Common myeloid progenitor, CD34-positive (primary cell): Measurements from ENCODE around the gene RBP3.

Experiments used
- CTCF ChIA-PET: fragments of 350-600 bp; sonication (Branson Sonifier 250); formaldehyde crosslinking; loops from one replicate; lab custom pipeline; 2021; ENCODE audit warnings: antibody characterized with exemption; lab: Charles Lee
- POLR2A ChIA-PET: fragments of 350-600 bp; sonication (Branson Sonifier 250); formaldehyde crosslinking; loops from one replicate; lab custom pipeline; 2021; ENCODE audit warnings: antibody characterized with exemption; lab: Charles Lee
- DNase-seq, 3 donors: peaks; one replicate each; pipeline versions ENCODE4 v3.0.0 to v3.0.0-alpha.2; 2013
- H3K27ac ChIP-seq, 2 experiments: 1 replicate in 1 of 2; 2 replicates in 1 of 2; pipeline ENCODE4 v1.7.0; 2013; ENCODE audit warnings: inconsistent platforms in 2 of 2, low read length in 2 of 2, mild to moderate bottlenecking in 2 of 2, low read depth in 1 of 2, moderate library complexity in 1 of 2; ENCODE audit not compliant: severe bottlenecking in 2 of 2, insufficient read depth in 1 of 2, poor library complexity in 1 of 2
- H3K27me3 ChIP-seq, 5 experiments: replicated peaks in 2 of 5; 1 replicate in 3 of 5; 2 replicates in 2 of 5; pipeline versions ENCODE4 v1.6.1 to v1.7.0; 2013; ENCODE audit warnings: low read length in 4 of 5, mild to moderate bottlenecking in 2 of 5, moderate library complexity in 2 of 5, inconsistent platforms in 1 of 5; ENCODE audit not compliant: insufficient read depth in 5 of 5, control insufficient read depth in 4 of 5
- H3K36me3 ChIP-seq, 4 experiments: 1 replicate in 2 of 4; 2 replicates in 2 of 4; pipeline versions ENCODE4 v1.6.1 to v1.7.0; 2013; ENCODE audit warnings: low read length in 3 of 4, control low read depth in 1 of 4, mild to moderate bottlenecking in 1 of 4; ENCODE audit not compliant: control insufficient read depth in 4 of 4, insufficient read depth in 4 of 4
- H3K4me1 ChIP-seq, 4 experiments: 1 replicate in 3 of 4; 2 replicates in 1 of 4; pipeline versions ENCODE4 v1.6.1 to v1.7.1; 2013; ENCODE audit warnings: low read length in 3 of 4, mild to moderate bottlenecking in 3 of 4, control low read depth in 1 of 4, inconsistent platforms in 1 of 4, moderate library complexity in 1 of 4; ENCODE audit not compliant: control insufficient read depth in 4 of 4, insufficient read depth in 4 of 4; ENCODE audit errors: control extremely low read depth in 1 of 4
- H3K4me3 ChIP-seq, 7 experiments: 1 replicate in 4 of 7; 2 replicates in 3 of 7; pipeline versions ENCODE4 v1.5.1 to v1.7.0; 2013; ENCODE audit warnings: mild to moderate bottlenecking in 7 of 7, low read length in 6 of 7, moderate library complexity in 6 of 7, inconsistent platforms in 2 of 7, low read depth in 2 of 7, control low read depth in 1 of 7; ENCODE audit not compliant: insufficient read depth in 4 of 7, control insufficient read depth in 1 of 7; ENCODE audit errors: extremely low read depth in 1 of 7
- H3K9me3 ChIP-seq, 5 experiments: 1 replicate in 4 of 5; 2 replicates in 1 of 5; pipeline versions ENCODE4 v1.6.1 to v1.7.1; 2013; ENCODE audit warnings: low read length in 4 of 5, mild to moderate bottlenecking in 2 of 5, inconsistent platforms in 1 of 5, low read depth in 1 of 5, moderate library complexity in 1 of 5; ENCODE audit not compliant: control insufficient read depth in 4 of 5, insufficient read depth in 2 of 5; ENCODE audit errors: control extremely low read depth in 1 of 5
- WGBS: methylation state at CpG from one replicate; pipeline ENCODE4 v1.1.5; 2013; ENCODE audit not compliant: insufficient coverage; 5-methylcytosine and 5-hydroxymethylcytosine counted together

RBP3 gene

GRCh38 chr10:47310090-47310505 is 38.1 kb upstream of the RBP3 start:
- no peak overlapping the region for H3K27ac ChIP-seq
- H3K4me1 ChIP-seq = peaks cover 0 to 32% (median 12%) of the 10 kb centered on the region in 4 experiments
- H3K36me3 ChIP-seq = no peaks in the 10 kb centered on the region
- H3K9me3 ChIP-seq = no peaks in the 10 kb centered on the region
- H3K4me3 ChIP-seq = no peak overlapping the region
- POLR2A ChIA-PET = no interaction called here
- WGBS = 97% methylated on average over 33 of the region's 37 CpGs
- H3K27me3 ChIP-seq = peaks cover 0 to 10% (median 0%) of the 10 kb centered on the region in 5 experiments
- DNase-seq = no peak
- CTCF ChIA-PET = interaction anchor here (1.9 to 9.9 kb wide), 3 partner anchors 250 to 317 kb away, joined by 7 to 183 read pairs (median 8); no protein-coding TSS in a partner anchor

- peak; percentile 26 to 83 (median 73) for DNase-seq
- H3K4me3 ChIP-seq = no peak overlapping the region
- CTCF ChIA-PET = interaction anchor here (0.6 to 9.9 kb wide), 31 partner anchors 10 to 319 kb away, joined by 3 to 183 read pairs (median 4); no protein-coding TSS in a partner anchor
- no peaks in the 10 kb centered on the region for H3K36me3 ChIP-seq
- POLR2A ChIA-PET = no interaction called here
- 72% methylated on average over 10 of the region's 10 CpGs for WGBS
- peaks cover 0 to 19% (median 6%) of the 10 kb centered on the region in 4 experiments for H3K4me1 ChIP-seq
- peaks cover 0 to 5% (median 0%) of the 10 kb centered on the region in 5 experiments for H3K27me3 ChIP-seq
- no peak overlapping the region for H3K27ac ChIP-seq
- H3K9me3 ChIP-seq = no peaks in the 10 kb centered on the region
Observed at GRCh38 chr10:47311193-47311931, 36.8 kb upstream of the RBP3 start.

- H3K4me3 ChIP-seq = no peak overlapping the region
- peaks cover 0 to 13% (median 3%) of the 10 kb centered on the region in 4 experiments for H3K4me1 ChIP-seq
- H3K9me3 ChIP-seq = no peaks in the 10 kb centered on the region
- ChIA-PET CTCF (interaction anchor here (0.7 to 9.9 kb wide), 32 partner anchors 9 to 319 kb away, joined by 3 to 183 read pairs (median 4); partner anchors contain the start of gene GDF2), POLR2A (no interaction called here)
- 21% methylated on average over 17 of the region's 20 CpGs for WGBS
- DNase-seq = peak; percentile 77 to 85 (median 83)
- no peaks in the 10 kb centered on the region for H3K36me3 ChIP-seq
- H3K27ac ChIP-seq = no peak overlapping the region
- H3K27me3 ChIP-seq = peaks cover 0 to 5% (median 0%) of the 10 kb centered on the region in 5 experiments
Observed at GRCh38 chr10:47311932-47312662, 36.1 kb upstream of the RBP3 start.

DNA sequence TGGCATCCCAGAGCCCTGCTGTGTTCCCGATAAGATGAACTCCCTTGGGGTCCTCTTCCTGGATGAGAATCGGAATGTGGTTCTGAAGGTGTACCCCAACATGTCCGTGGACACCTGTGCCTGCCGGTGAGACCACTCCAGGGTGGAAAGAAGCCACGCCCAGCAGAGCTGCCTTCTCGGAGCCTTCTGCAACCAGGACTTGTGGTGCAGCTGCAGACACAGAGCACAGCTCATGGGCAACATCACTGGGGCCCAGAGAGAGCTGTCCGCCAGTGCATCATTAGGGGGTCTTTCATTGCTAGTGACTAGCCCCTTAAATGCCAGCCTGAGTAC is 35.5 kb upstream of the RBP3 start:
- CTCF ChIA-PET = interaction anchor here (0.8 to 9.9 kb wide), 23 partner anchors 10 to 320 kb away, joined by 3 to 183 read pairs (median 6); partner anchors contain the start of gene GDF2
- no peaks in the 10 kb centered on the region for H3K36me3 ChIP-seq
- POLR2A ChIA-PET = no interaction called here

DNA sequence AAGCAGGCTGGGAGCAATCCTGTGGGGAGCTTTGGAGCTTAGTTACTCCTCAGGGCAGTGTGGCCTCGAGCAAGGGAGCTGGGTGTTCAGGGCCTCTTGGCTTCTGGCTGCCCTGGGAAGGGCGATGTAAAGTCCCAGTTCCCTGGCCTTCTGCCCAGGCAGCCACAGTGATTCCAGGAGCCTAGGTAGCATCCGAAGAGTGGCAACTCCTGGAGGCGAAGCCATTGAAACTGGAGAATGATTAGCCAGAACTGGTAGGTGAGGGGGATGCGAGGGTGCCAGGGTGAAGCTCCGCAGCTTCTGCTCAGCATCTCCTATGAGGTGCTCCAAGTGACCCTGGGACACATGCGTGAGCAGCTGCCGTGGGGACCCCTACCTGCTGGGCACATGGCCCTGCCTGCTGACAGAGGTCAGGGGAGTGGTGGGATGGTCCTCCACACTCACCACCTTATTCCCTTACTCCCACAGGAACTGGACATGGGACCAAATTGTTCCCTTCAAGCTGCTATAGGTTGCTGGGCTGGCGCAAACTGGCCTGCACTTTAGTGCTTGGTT is 33.7 kb upstream of the RBP3 start:
- Histone ChIP-seq H3K27me3 (no peaks in the 10 kb centered on the region), H3K27ac (no peak overlapping the region), H3K36me3 (no peaks in the 10 kb centered on the region), H3K4me1 (peaks cover 0 to 9% (median 1%) of the 10 kb centered on the region in 4 experiments), H3K4me3 (no peak overlapping the region), H3K9me3 (no peaks in the 10 kb centered on the region)
- POLR2A ChIA-PET = interaction anchor here (0.6 kb wide), 1 partner anchor 265 kb away, joined by 3 read pairs; no protein-coding TSS in a partner anchor
- 89% methylated on average over 6 of the region's 9 CpGs for WGBS
- DNase-seq = no peak
- CTCF ChIA-PET = interaction anchor here (1.1 to 9.9 kb wide), 9 partner anchors 9 to 321 kb away, joined by 3 to 183 read pairs (median 4); partner anchors contain the start of gene GDF2

More for the DNA sequence above, 35.5 kb upstream of the RBP3 start:
- Histone ChIP-seq H3K4me1 (peaks cover 0 to 9% (median 1%) of the 10 kb centered on the region in 4 experiments), H3K27ac (no peak overlapping the region), H3K9me3 (no peaks in the 10 kb centered on the region), H3K27me3 (peaks cover 0 to 5% (median 0%) of the 10 kb centered on the region in 5 experiments), H3K4me3 (no peak overlapping the region)
- WGBS = 100% methylated on average over 7 of the region's 7 CpGs
- DNase-seq = no peak

DNA sequence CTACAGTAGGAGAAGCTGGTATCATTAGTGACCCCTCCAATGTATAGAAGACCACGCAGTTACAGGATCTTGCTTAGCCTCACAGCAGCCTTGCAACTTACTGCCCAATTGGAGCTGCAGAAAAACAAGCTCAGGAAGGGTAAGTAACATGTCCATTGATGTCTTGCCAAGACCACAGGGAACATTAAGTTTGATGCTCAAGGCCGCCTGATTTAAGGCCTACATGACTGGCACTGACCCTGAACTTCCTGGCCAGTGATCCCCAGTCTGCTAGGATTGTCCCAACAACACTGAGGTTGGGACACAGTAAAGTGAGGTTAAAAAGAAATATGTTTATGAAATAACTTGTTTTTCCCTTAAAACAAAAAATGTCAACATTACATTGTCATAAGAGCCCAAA is 32.7 kb upstream of the RBP3 start:
- 100% methylated on average over 2 of the region's 2 CpGs for WGBS
- Histone ChIP-seq H3K27ac (no peak overlapping the region), H3K36me3 (no peaks in the 10 kb centered on the region), H3K4me3 (no peak overlapping the region), H3K9me3 (no peaks in the 10 kb centered on the region), H3K4me1 (peaks cover 0 to 9% (median 1%) of the 10 kb centered on the region in 4 experiments), H3K27me3 (no peaks in the 10 kb centered on the region)
- no peak for DNase-seq
- POLR2A ChIA-PET = no interaction called here
- CTCF ChIA-PET = interaction anchor here (0.6 to 9.9 kb wide), 4 partner anchors 13 to 291 kb away, joined by 3 to 183 read pairs (median 8); no protein-coding TSS in a partner anchor
